Measurements from ENCODE around the gene KLHL14. TPM values are rescaled to one million over a fixed set of nuclear protein-coding genes. Genes with fewer than 3 reads are reported as not detected.

KLHL14 gene
- polyA plus RNA-seq, 1 experiment = not detected

DNA sequence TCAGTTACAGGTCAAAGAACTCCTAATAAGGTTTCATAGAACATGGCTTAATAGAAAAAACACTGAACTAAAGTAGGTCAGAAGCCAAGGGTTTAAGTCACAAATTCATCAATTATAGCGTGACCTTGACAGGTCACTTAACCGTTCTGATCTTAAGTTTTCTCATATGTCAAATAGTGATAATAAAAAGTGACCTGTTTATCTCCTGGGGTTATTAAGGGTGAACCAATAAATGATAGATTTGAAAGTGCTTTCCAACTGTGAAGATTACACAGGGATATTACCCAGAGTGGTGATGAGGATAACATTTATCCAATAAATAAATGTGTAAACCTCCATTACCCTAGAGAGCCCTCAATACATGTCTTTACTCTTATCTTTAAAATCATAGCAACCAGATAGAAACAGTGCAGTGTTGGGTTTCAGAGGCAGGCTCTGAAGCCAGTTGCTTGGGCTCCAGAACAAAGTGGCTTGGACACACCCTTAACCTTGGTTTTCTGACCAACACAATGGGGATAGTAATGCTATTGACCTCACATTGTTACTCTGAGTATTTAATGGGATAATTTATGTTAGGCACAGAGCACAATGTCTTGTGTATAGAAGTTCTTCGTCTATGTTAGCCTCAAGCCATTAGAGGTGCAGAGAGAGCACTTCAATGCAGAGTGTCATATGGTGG lies 48.6 kb downstream of the KLHL14 start:
- no peaks in the 10 kb centered on the region for H3K27me3 ChIP-seq (ENCODE audit: control insufficient read depth, insufficient read depth, low read length)
- TF ChIP-seq, protein P1, sequence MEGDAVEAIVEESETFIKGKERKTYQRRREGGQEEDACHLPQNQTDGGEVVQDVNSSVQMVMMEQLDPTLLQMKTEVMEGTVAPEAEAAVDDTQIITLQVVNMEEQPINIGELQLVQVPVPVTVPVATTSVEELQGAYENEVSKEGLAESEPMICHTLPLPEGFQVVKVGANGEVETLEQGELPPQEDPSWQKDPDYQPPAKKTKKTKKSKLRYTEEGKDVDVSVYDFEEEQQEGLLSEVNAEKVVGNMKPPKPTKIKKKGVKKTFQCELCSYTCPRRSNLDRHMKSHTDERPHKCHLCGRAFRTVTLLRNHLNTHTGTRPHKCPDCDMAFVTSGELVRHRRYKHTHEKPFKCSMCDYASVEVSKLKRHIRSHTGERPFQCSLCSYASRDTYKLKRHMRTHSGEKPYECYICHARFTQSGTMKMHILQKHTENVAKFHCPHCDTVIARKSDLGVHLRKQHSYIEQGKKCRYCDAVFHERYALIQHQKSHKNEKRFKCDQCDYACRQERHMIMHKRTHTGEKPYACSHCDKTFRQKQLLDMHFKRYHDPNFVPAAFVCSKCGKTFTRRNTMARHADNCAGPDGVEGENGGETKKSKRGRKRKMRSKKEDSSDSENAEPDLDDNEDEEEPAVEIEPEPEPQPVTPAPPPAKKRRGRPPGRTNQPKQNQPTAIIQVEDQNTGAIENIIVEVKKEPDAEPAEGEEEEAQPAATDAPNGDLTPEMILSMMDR (IDR thresholded peaks at IDR 0.05; ENCODE audit: low read depth, low read length) = no peak
- no peak overlapping the region for H3K27ac ChIP-seq (ENCODE audit: low read depth, low read length)
- H3K4me3 ChIP-seq (ENCODE audit: low read depth, low read length) = no peak overlapping the region
- H3K9me3 ChIP-seq (ENCODE audit: control insufficient read depth, insufficient read depth, low read length) = no peaks in the 10 kb centered on the region
- CTCF ChIA-PET = no interaction called here
- POLR2A ChIA-PET = no interaction called here
- no peak for DNase-seq (ENCODE audit: low read depth, low spot score)

DNA sequence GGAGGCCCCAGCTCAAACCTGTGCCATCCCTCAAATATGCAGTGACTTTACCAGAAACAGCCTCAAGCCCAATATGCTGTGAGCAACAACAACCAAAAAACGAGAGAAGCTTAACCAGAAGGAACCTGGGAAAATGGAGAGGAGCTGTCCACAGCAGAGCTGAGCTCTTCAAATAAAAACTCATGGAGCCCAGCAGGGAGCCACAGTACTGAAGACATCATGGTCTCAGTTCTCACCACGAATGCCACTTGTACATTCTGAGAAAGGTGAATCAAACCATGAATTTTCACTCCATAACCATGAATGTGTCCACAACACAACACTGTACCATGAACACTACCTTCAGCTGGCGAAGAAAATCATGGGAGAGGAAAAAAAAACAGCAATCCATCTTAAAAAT lies 50.5 kb downstream of the KLHL14 start:
- TF ChIP-seq, protein P1 (IDR thresholded peaks at IDR 0.05; ENCODE audit: low read depth, low read length) = no peak
- POLR2A ChIA-PET = no interaction called here
- no peaks in the 10 kb centered on the region for H3K9me3 ChIP-seq (ENCODE audit: control insufficient read depth, insufficient read depth, low read length)
- no peaks in the 10 kb centered on the region for H3K27me3 ChIP-seq (ENCODE audit: control insufficient read depth, insufficient read depth, low read length)
- no peak overlapping the region for H3K27ac ChIP-seq (ENCODE audit: low read depth, low read length)
- no peak for DNase-seq (ENCODE audit: low read depth, low spot score)
- CTCF ChIA-PET = no interaction called here
- H3K4me3 ChIP-seq (ENCODE audit: low read depth, low read length) = no peak overlapping the region

DNA sequence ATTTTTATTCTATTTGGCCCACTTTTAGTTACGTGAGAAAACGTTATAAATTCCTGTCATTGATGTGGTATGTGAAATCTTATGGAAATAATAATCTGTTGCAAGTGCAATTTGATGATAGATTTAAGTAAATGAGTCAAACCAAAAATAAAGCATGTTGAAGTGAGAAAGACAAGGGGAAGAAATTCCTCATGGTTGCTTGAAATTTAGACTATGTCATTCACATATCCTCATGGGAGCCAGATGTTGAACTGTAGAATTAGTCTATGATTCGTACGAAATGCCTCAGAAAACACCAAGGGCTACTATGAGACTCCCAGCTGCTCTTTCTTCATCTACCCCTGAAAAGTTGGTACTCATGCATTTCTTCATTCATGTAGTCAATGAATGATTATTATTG lies 55.7 kb downstream of the KLHL14 start:
- Histone ChIP-seq H3K27me3 (ENCODE audit: control insufficient read depth, insufficient read depth, low read length) (no peaks in the 10 kb centered on the region), H3K9me3 (ENCODE audit: control insufficient read depth, insufficient read depth, low read length) (no peaks in the 10 kb centered on the region), H3K4me3 (ENCODE audit: low read depth, low read length) (no peak overlapping the region), H3K27ac (ENCODE audit: low read depth, low read length) (no peak overlapping the region)
- ChIA-PET POLR2A (interaction anchor here (0.6 kb wide), 1 partner anchor 508 kb away, joined by 3 read pairs; no protein-coding TSS in a partner anchor), CTCF (no interaction called here)
- no peak for DNase-seq (ENCODE audit: low read depth, low spot score)
- TF ChIP-seq, protein P1 (IDR thresholded peaks at IDR 0.05; ENCODE audit: low read depth, low read length) = no peak

DNA sequence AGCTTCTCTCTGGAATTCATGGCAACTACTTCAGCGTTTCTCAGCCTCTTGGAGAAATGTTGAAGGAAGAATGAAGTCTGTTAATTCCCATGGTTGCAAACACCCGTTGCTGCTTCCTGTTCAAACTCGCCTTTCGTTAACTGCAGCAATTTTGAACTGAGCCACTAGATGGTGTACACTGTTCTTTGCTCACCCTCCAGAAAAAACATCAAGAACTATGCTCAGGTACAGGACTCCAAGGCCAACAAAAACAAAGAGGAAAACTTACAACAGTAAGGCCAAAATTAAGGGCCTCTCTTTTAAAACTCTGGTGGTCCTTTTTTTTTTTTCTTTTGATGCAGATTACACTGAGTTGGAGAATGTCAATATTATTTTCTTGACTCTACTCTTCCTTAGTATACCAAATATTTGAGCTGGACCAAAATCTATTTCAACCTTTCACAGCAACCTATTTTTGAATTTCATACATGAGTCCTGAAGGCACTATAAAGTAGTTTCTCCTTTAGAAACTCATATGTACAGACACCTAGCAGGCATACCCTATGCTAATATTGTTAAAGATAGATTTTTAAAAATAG lies 58.2 kb downstream of the KLHL14 start:
- DNase-seq (ENCODE audit: low read depth, low spot score) = peak; percentile 23
- Histone ChIP-seq H3K27ac (ENCODE audit: low read depth, low read length) (no peak overlapping the region), H3K9me3 (ENCODE audit: control insufficient read depth, insufficient read depth, low read length) (no peaks in the 10 kb centered on the region), H3K27me3 (ENCODE audit: control insufficient read depth, insufficient read depth, low read length) (no peaks in the 10 kb centered on the region), H3K4me3 (ENCODE audit: low read depth, low read length) (no peak overlapping the region)
- TF ChIP-seq, protein P1 (IDR thresholded peaks at IDR 0.05; ENCODE audit: low read depth, low read length) = peak; percentile 86
- POLR2A ChIA-PET = no interaction called here
- CTCF ChIA-PET = interaction anchor here (0.5 to 2.0 kb wide), 20 partner anchors 10 to 1153 kb away, joined by 3 to 13 read pairs (median 4); no protein-coding TSS in a partner anchor

DNA sequence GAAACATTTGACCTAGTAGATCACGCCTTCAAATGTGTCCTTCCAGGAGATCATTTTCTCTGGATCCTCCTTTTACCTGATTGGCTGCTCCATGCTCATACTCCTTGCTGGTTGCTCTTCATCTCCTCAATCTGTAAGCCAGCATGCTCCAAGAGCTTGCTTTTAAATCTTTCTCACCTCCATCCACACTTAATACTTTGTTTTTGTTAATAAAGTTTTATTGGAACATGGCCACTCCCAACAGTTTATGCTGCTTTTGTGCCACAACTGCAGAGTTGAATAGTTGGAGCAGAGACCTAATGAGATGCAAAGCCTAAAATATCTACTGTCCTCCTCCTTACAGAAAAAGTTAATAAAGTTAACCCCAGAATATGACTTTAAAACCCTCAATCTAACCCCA lies 60.0 kb downstream of the KLHL14 start:
- no peaks in the 10 kb centered on the region for H3K9me3 ChIP-seq (ENCODE audit: control insufficient read depth, insufficient read depth, low read length)
- ChIA-PET POLR2A (no interaction called here), CTCF (no interaction called here)
- H3K4me3 ChIP-seq (ENCODE audit: low read depth, low read length) = no peak overlapping the region
- DNase-seq (ENCODE audit: low read depth, low spot score) = no peak
- TF ChIP-seq, protein P1 (IDR thresholded peaks at IDR 0.05; ENCODE audit: low read depth, low read length) = no peak
- H3K27ac ChIP-seq (ENCODE audit: low read depth, low read length) = no peak overlapping the region
- no peaks in the 10 kb centered on the region for H3K27me3 ChIP-seq (ENCODE audit: control insufficient read depth, insufficient read depth, low read length)
